ENCODE results near the gene TIMM17B.

GRCh38 chrX:48848847-48849246, 48.7 kb downstream of the TIMM17B start:
- TF ChIP-seq CTCF (IDR thresholded peaks at IDR 0.05), result no peak
- TF ChIP-seq ZFX (IDR thresholded peaks at IDR 0.05; ENCODE audit: borderline replicate concordance), result no peak

Measured in 22Rv1 (cell line).